Spleen (tissue), 11 donors: ENCODE measurements around the gene DCST2. TPM values are rescaled to one million over a fixed set of nuclear protein-coding genes. Genes with fewer than 3 reads are reported as not detected.

Source experiments
- DNase-seq: peaks from one replicate; pipeline ENCODE4 v3.0.0-alpha.2; 2020
- H3K27ac ChIP-seq, 8 donors: fragments of 200-600 bp; sonication (generic) in 7 of 8; 1 replicate in 4 of 8; 2 replicates in 4 of 8; pipeline versions ENCODE4 v1.5.0 to v1.8.0; 2016 to 2021; ENCODE audit warnings: inconsistent platforms in 4 of 8, mild to moderate bottlenecking in 4 of 8, moderate library complexity in 1 of 8
- H3K27me3 ChIP-seq, 7 donors: fragments of 200-600 bp; sonication (generic) in 6 of 7; replicated peaks in 1 of 7; 1 replicate in 4 of 7; 2 replicates in 3 of 7; pipeline versions ENCODE4 v1.5.0 to v1.8.0; 2016 to 2021; ENCODE audit warnings: inconsistent platforms in 3 of 7, mild to moderate bottlenecking in 1 of 7
- H3K36me3 ChIP-seq, 6 donors: fragments of 200-600 bp; sonication (generic) in 5 of 6; 1 replicate in 4 of 6; 2 replicates in 2 of 6; pipeline versions ENCODE4 v1.5.0 to v1.8.0; 2016 to 2021; ENCODE audit warnings: inconsistent platforms in 2 of 6
- H3K4me1 ChIP-seq, 6 donors: fragments of 200-600 bp; sonication (generic) in 5 of 6; 1 replicate in 3 of 6; 2 replicates in 3 of 6; pipeline versions ENCODE4 v1.5.0 to v1.8.0; 2016 to 2021; ENCODE audit warnings: inconsistent platforms in 3 of 6
- H3K4me3 ChIP-seq, 8 donors: fragments of 200-600 bp; sonication (generic) in 7 of 8; 1 replicate in 4 of 8; 2 replicates in 4 of 8; pipeline versions ENCODE4 v1.5.0 to v1.8.0; 2016 to 2021; ENCODE audit warnings: inconsistent platforms in 4 of 8, mild to moderate bottlenecking in 4 of 8, moderate library complexity in 2 of 8
- H3K9me3 ChIP-seq, 8 donors: fragments of 200-600 bp; sonication (generic) in 7 of 8; 1 replicate in 4 of 8; 2 replicates in 4 of 8; pipeline versions ENCODE4 v1.5.0 to v1.8.0; 2016 to 2021; ENCODE audit warnings: inconsistent platforms in 4 of 8
- CTCF ChIP-seq, 11 experiments: fragments of 200-600 bp in 7 of 11; fragments of 450-650 bp in 4 of 11; sonication (generic) in 4 of 11; IDR thresholded peaks in 8 of 11; conservative IDR thresholded peaks in 3 of 11; 1 replicate in 7 of 11; 2 replicates in 4 of 11; pipeline versions ENCODE4 v1.4.0 to v1.8.0; 2016 to 2021; ENCODE audit warnings: antibody characterized with exemption in 11 of 11, inconsistent platforms in 4 of 11, mild to moderate bottlenecking in 1 of 11
- POLR2A ChIP-seq, 3 donors: fragments of 450-650 bp; IDR thresholded peaks; one replicate each; pipeline ENCODE4 v1.5.1; 2017; ENCODE audit warnings: antibody characterized with exemption in 3 of 3, mild to moderate bottlenecking in 1 of 3
- POLR2AphosphoS5 ChIP-seq, 3 donors: sonication (generic); formaldehyde crosslinking; IDR thresholded peaks; one replicate each; pipeline ENCODE4 v1.5.1; 2017; ENCODE audit warnings: antibody characterized with exemption in 3 of 3
- WGBS, 5 donors: extraction: QIAGEN DNeasy Blood & Tissue Kit in 3 of 5; methylation state at CpG; one replicate each; pipeline versions ENCODE4 v1.1.5 to v1.1.7; 2013 to 2018; 5-methylcytosine and 5-hydroxymethylcytosine counted together
- intact Hi-C: fragments of 100-400 bp; cut with DNase I; formaldehyde crosslinking; loops from one replicate; pipeline ENCODE4 v1.15.0; 2023; ENCODE audit warnings: low total_unique reads
- polyA plus RNA-seq, 3 donors: library from polyadenylated mRNA; stranded (reverse); fragments of 200-250 nt; gene quantifications; one replicate each; pipeline ENCODE4 v1.2.1, GENCODE V29; 2013
- total RNA-seq, 7 donors: library from RNA; depleted of rRNA in 3 of 7; stranded (reverse); fragments of >200 nt in 3 of 7; fragmentation: NEBNext Ultra II Directional in 4 of 7; extraction: Animal tissue kit (Norgen Biotek cat#: 25700) in 4 of 7; gene quantifications; one replicate each; pipeline versions ENCODE4 v1.1.0 to v1.2.1, GENCODE V29; 2016 to 2021
- donor health status: healthy with polysubstance abuse.
- donor health status: DM: no; HTN: no; CAD: no; lungs with moderate emphysema.
- donor health status: DM: no; HTN: no; CAD: no.
- donor health status: Bipolar disorder and iron deficiency.
- donor health status: healthy.
- donor health status: DM: no; HTN: no; CAD: no.
- donor health status: DM: yes; HTN: yes; CAD: no.

DCST2 gene
- total and polyA plus RNA-seq, 10 donors, result 0.54 to 4.1 (median 1.0) TPM; not detected in 1

DNA sequence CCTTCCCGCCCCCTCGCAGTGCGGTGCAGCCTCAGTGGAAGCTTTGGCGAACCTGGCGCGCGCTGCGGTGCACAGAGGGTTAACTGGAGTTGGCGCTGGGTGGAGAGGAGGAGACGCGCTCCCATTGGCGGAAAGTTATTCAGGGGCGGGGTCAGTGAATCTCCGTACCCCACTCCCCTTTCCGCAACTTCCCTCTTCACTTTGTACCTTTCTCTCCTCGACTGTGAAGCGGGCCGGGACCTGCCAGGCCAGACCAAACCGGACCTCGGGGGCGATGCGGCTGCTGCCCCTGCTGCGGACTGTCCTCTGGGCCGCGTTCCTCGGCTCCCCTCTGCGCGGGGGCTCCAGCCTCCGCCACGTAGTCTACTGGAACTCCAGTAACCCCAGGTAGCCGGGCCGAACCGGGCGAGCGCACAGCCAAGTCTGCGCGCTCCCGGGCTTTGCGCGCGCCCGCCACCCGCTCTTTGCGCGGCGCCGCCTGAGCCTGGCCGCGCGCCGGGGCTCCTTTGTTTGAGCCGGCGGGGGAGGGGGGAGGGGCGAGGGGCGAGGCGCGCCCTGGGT, 30.0 kb upstream of the DCST2 start, which contains the start of gene EFNA4:
TSS of gene EFNA4 (plus strand) at position 191 of the 561 bp plus-strand sequence. CDS start at position 275, 84 bp downstream.
- WGBS, 5 donors, result 0 to 1% (median 1%) methylated on average over 31 to 57 of the region's 57 CpGs
- H3K27ac ChIP-seq, result peak within 1 kb of the TSS; percentile 72 to 93 (median 86)
- intact Hi-C loops, result loop anchor here (10.0 kb wide), 1 partner anchor 59 kb away; the partner anchor contains the start of gene ZBTB7B
- H3K9me3 ChIP-seq, result no peaks in the 10 kb centered on the region
- TF ChIP-seq POLR2AphosphoS5 (IDR thresholded peaks at IDR 0.05) (peak; percentile 82 to 87 (median 85)), CTCF (IDR thresholded peaks at IDR 0.05 in 8 of 11, conservative IDR thresholded peaks at IDR 0.05 in 3 of 11) (peak in 1 of 11 experiments; percentile 19), POLR2A (IDR thresholded peaks at IDR 0.05) (no peak)
- peak within 1 kb of the TSS; percentile 56 to 91 (median 76) for H3K4me3 ChIP-seq
- DNase-seq, result peak; percentile 95
- H3K36me3 ChIP-seq, result peaks cover 0 to 61% (median 14%) of the 10 kb centered on the region in 6 donors
- no peaks in the 10 kb centered on the region for H3K27me3 ChIP-seq
- peaks cover 29 to 54% (median 41%) of the 10 kb centered on the region in 6 donors for H3K4me1 ChIP-seq

DNA sequence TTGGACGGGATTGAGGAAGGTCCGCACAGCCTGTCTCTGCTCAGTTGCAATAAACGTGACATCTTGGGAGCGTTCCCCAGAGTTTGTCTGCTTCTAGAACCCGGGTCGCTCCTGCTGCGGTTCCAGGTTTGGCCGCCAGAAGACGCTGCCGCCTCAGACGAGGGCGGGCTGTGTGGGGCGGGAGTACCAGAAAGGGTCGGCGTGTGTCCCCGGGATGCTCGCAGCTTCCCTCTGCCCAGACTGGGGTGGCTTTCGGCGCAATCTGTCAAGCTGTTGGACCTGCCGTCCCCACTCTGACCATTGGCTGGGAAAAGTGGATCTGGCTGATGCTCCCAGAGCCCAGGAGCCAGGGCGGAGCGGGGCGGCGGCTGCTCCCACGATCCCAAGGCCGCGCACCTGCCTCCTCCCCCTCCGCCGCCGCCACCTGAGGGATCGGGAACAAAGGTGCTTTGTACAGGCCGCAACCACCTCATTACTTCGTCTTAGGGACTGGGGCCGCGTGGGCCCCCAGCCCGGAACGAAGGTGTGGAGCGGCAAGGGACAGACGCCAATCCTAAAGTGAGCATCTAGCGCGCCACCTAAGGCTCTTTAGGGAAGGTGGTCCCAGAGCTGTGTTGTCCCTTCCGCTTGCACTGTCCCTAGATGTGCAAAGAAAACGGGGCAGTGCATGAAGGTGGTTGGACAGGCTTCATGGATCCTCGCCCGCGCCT, 29.3 kb upstream of the DCST2 start:
- peaks cover 29 to 54% (median 41%) of the 10 kb centered on the region in 6 donors for H3K4me1 ChIP-seq
- H3K4me3 ChIP-seq, result peak overlapping the region; percentile 56 to 91 (median 76)
- H3K36me3 ChIP-seq, result peaks cover 0 to 61% (median 22%) of the 10 kb centered on the region in 6 donors
- peak overlapping the region in 6 of 8 donors; percentile 7 to 93 (median 88) for H3K27ac ChIP-seq
- H3K9me3 ChIP-seq, result no peaks in the 10 kb centered on the region
- 10 to 20% (median 13%) methylated on average over 11 to 46 of the region's 46 CpGs for WGBS, 5 donors
- no peaks in the 10 kb centered on the region for H3K27me3 ChIP-seq
- TF ChIP-seq POLR2A (IDR thresholded peaks at IDR 0.05) (no peak), POLR2AphosphoS5 (IDR thresholded peaks at IDR 0.05) (peak; percentile 21 to 45 (median 35)), CTCF (IDR thresholded peaks at IDR 0.05 in 8 of 11, conservative IDR thresholded peaks at IDR 0.05 in 3 of 11) (peak; percentile 56 to 80 (median 72))
- DNase-seq, result peak; percentile 89
- intact Hi-C loops, result loop anchor here (10.0 kb wide), 1 partner anchor 58 kb away; the partner anchor contains the start of gene ZBTB7B

- TF ChIP-seq POLR2AphosphoS5 (IDR thresholded peaks at IDR 0.05) (no peak), POLR2A (IDR thresholded peaks at IDR 0.05) (no peak), CTCF (IDR thresholded peaks at IDR 0.05 in 8 of 11, conservative IDR thresholded peaks at IDR 0.05 in 3 of 11) (no peak)
- peak overlapping the region in 2 of 8 donors; percentile 1 to 90 for H3K27ac ChIP-seq
- H3K9me3 ChIP-seq, result no peaks in the 10 kb centered on the region
- H3K27me3 ChIP-seq, result no peaks in the 10 kb centered on the region
- H3K4me1 ChIP-seq, result peaks cover 29 to 54% (median 41%) of the 10 kb centered on the region in 6 donors
- WGBS, 5 donors, result 59 to 87% (median 65%) methylated on average over 15 to 29 of the region's 29 CpGs
- peak; percentile 84 for DNase-seq
- peaks cover 0 to 61% (median 29%) of the 10 kb centered on the region in 6 donors for H3K36me3 ChIP-seq
- intact Hi-C loops, result loop anchor here (10.0 kb wide), 1 partner anchor 57 kb away; the partner anchor contains the start of gene ZBTB7B
- peak overlapping the region in 4 of 8 donors; percentile 65 to 90 (median 78) for H3K4me3 ChIP-seq
Observed at GRCh38 chr1:155062151-155062686, 28.6 kb upstream of the DCST2 start.
